ENCODE results near the gene GALM.
"Not testable (repeated sequence)": the region's sequence is repeated elsewhere in the genome, so short reads cannot be mapped to it uniquely, and the experiment has no call there.

Gene GALM

GRCh38 chr2:38672445-38673391, 6.8 kb downstream of the GALM start:
- H3K4me3 ChIP-seq (ENCODE audit: low read depth, low read length) = no peak overlapping the region
- no peak for DNase-seq (ENCODE audit: low read depth, low spot score)
- no peak for TF ChIP-seq CTCF (IDR thresholded peaks at IDR 0.05; ENCODE audit: low read depth, low read length)
- in situ Hi-C loops (cut with HindIII; ENCODE audit: low sequenced_read_pairs) = no loop called here

GRCh38 chr2:38676681-38677080, 10.8 kb downstream of the GALM start:
- in situ Hi-C loops (cut with HindIII; ENCODE audit: low sequenced_read_pairs) = no loop called here
- no peak for DNase-seq (ENCODE audit: low read depth, low spot score)
- H3K4me3 ChIP-seq (ENCODE audit: low read depth, low read length) = no peak overlapping the region
- TF ChIP-seq CTCF (IDR thresholded peaks at IDR 0.05; ENCODE audit: low read depth, low read length) = no peak

GRCh38 chr2:38680868-38681267, 15.0 kb downstream of the GALM start:
- in situ Hi-C loops (cut with HindIII; ENCODE audit: low sequenced_read_pairs); H3K4me3 ChIP-seq (ENCODE audit: low read depth, low read length): not testable (repeated sequence)

GRCh38 chr2:38682008-38682575, 16.2 kb downstream of the GALM start:
- no peak for DNase-seq (ENCODE audit: low read depth, low spot score)
- no peak for TF ChIP-seq CTCF (IDR thresholded peaks at IDR 0.05; ENCODE audit: low read depth, low read length)
- in situ Hi-C loops (cut with HindIII; ENCODE audit: low sequenced_read_pairs) = no loop called here
- no peak overlapping the region for H3K4me3 ChIP-seq (ENCODE audit: low read depth, low read length)

More at GRCh38 chr2:38680868-38681267, 15.0 kb downstream of the GALM start:
- not testable (repeated sequence) for DNase-seq (ENCODE audit: low read depth, low spot score)

GRCh38 chr2:38682620-38683019, 16.7 kb downstream of the GALM start:
- DNase-seq (ENCODE audit: low read depth, low spot score); in situ Hi-C loops (cut with HindIII; ENCODE audit: low sequenced_read_pairs); H3K4me3 ChIP-seq (ENCODE audit: low read depth, low read length): not testable (repeated sequence)

- H3K4me3 ChIP-seq (ENCODE audit: low read depth, low read length) = no peak overlapping the region
- TF ChIP-seq CTCF (IDR thresholded peaks at IDR 0.05; ENCODE audit: low read depth, low read length) = no peak
- in situ Hi-C loops (cut with HindIII; ENCODE audit: low sequenced_read_pairs) = no loop called here
- no peak for DNase-seq (ENCODE audit: low read depth, low spot score)
Observed at GRCh38 chr2:38683766-38684165, 17.9 kb downstream of the GALM start.

GRCh38 chr2:38685116-38685735, 19.3 kb downstream of the GALM start:
- in situ Hi-C loops (cut with HindIII; ENCODE audit: low sequenced_read_pairs) = no loop called here
- H3K4me3 ChIP-seq (ENCODE audit: low read depth, low read length) = no peak overlapping the region
- TF ChIP-seq CTCF (IDR thresholded peaks at IDR 0.05; ENCODE audit: low read depth, low read length) = no peak
- peak; percentile 25 for DNase-seq (ENCODE audit: low read depth, low spot score)

All from astrocyte of the spinal cord (primary cell).